K562 (cell line): ENCODE measurements around the gene MCU. TPM values are rescaled to one million over a fixed set of nuclear protein-coding genes. Genes with fewer than 3 reads are reported as not detected.
A peak's percentile ranks its signal among the peaks of the same experiment; 100 is the strongest.

ENCODE experiments used
- ARID1B ChIP-seq: fragments of 450-650 bp; IDR thresholded peaks from 2 replicates; pipeline ENCODE4 v1.6.1; 2016; ENCODE audit warnings: antibody characterized with exemption, mild to moderate bottlenecking, inconsistent platforms
- BRF1 ChIP-seq: IDR thresholded peaks from 3 replicates; pipeline ENCODE4 v1.6.1; 2011; ENCODE audit warnings: borderline replicate concordance, mild to moderate bottlenecking; ENCODE audit not compliant: insufficient read length; ENCODE audit errors: extremely low read depth
- DIDO1 ChIP-seq: fragments of 450-650 bp; IDR thresholded peaks from 2 replicates; pipeline ENCODE4 v1.6.1; 2016; ENCODE audit warnings: low read depth, missing biosample characterization, missing genetic modification characterization
- ETV1 ChIP-seq: fragments of 450-650 bp; conservative IDR thresholded peaks from 2 replicates; pipeline ENCODE4 v1.6.1; 2016; ENCODE audit warnings: missing genetic modification characterization, control low read depth, low read depth, missing compliant biosample characterization
- GABPA ChIP-seq: fragments of 200-800 bp; sonication (Bioruptor generic); conservative IDR thresholded peaks from 2 replicates; pipeline ENCODE4 v1.6.1; 2016; ENCODE audit warnings: low read depth, missing genetic modification characterization, missing compliant biosample characterization
- L3MBTL2 ChIP-seq: fragments of 450-650 bp; IDR thresholded peaks from 2 replicates; pipeline ENCODE4 v1.6.1; 2016; ENCODE audit warnings: mild to moderate bottlenecking, moderate library complexity
- NCOA1 ChIP-seq: fragments of 450-650 bp; IDR thresholded peaks from 2 replicates; pipeline ENCODE4 v1.6.1; 2016; ENCODE audit warnings: low read depth
- NFXL1 ChIP-seq: fragments of 450-650 bp; formaldehyde crosslinking; IDR thresholded peaks from 2 replicates; pipeline ENCODE4 v1.4.0; 2021; ENCODE audit warnings: mild to moderate bottlenecking
- POLR2AphosphoS5 ChIP-seq: IDR thresholded peaks from 2 replicates; pipeline ENCODE4 v1.6.1; 2011; ENCODE audit warnings: mild to moderate bottlenecking, low read depth, low read length, moderate library complexity; ENCODE audit not compliant: control insufficient read depth, insufficient read depth
- PYGO2 ChIP-seq: fragments of 450-650 bp; IDR thresholded peaks from 2 replicates; pipeline ENCODE4 v1.6.1; 2016; ENCODE audit warnings: mild to moderate bottlenecking, missing genetic modification characterization, moderate library complexity, missing compliant biosample characterization
- STAG1 ChIP-seq: sonication (generic); formaldehyde crosslinking; IDR thresholded peaks from 2 replicates; pipeline ENCODE4 v1.5.0; 2020; ENCODE audit warnings: missing genetic modification reagents, borderline replicate concordance
- TEAD2 ChIP-seq: fragments of 450-650 bp; IDR thresholded peaks from 2 replicates; pipeline ENCODE4 v1.6.1; 2016; ENCODE audit warnings: missing genetic modification characterization, control low read depth, missing compliant biosample characterization
- XRCC4 ChIP-seq: IDR thresholded peaks from one replicate; pipeline ENCODE4 v1.6.1; 2011; ENCODE audit not compliant: insufficient read depth, insufficient read length; ENCODE audit errors: extremely low read depth
- ZBED1 ChIP-seq: IDR thresholded peaks from 2 replicates; pipeline ENCODE4 v1.6.1; 2014
- ZFP36 ChIP-seq: fragments of 150-350 bp; IDR thresholded peaks from 2 replicates; pipeline ENCODE4 v1.6.1; 2018; ENCODE audit warnings: low read length, low read depth; ENCODE audit not compliant: partially characterized antibody
- ZNF165 ChIP-seq: fragments of 250-450 bp; sonication (Bioruptor Pico); IDR thresholded peaks from 2 replicates; pipeline ENCODE4 v1.4.0; 2020; ENCODE audit warnings: borderline replicate concordance
- ZNF436 ChIP-seq: fragments of 250-450, 450-650 bp; sonication (Bioruptor Pico); formaldehyde crosslinking; IDR thresholded peaks from 2 replicates; pipeline ENCODE4 v1.7.0; 2020; ENCODE audit warnings: mild to moderate bottlenecking
- ZNF695 ChIP-seq: fragments of 450-650 bp; formaldehyde crosslinking; IDR thresholded peaks from 2 replicates; pipeline ENCODE4 v1.4.0; 2020; ENCODE audit warnings: mild to moderate bottlenecking, moderate library complexity
- ZSCAN32 ChIP-seq: fragments of 450-650 bp; formaldehyde crosslinking; IDR thresholded peaks from 2 replicates; pipeline ENCODE4 v1.4.0; 2020; ENCODE audit warnings: mild to moderate bottlenecking, moderate library complexity
- polyA plus RNA-seq, 8 experiments: library from polyadenylated mRNA; depleted of rRNA in 4 of 8; stranded (reverse) in 5 of 8; unstranded in 3 of 8; fragments of >200 nt; fragmentation: Nextera tagmentation in 2 of 8; fragmentation: Illumina TruSeq in 1 of 8; extraction: Ambion mirVana in 2 of 8; extraction: Trizol in 1 of 8; gene quantifications; 2 replicates each; pipeline versions ENCODE4 v1.2.1 to v1.2.3, GENCODE V29; 2011 to 2014; ENCODE audit warnings: inconsistent platforms in 1 of 8, missing spikeins in 1 of 8
- total RNA-seq, 7 experiments: library from RNA; depleted of rRNA in 6 of 7; stranded (reverse); fragments of >200 nt in 6 of 7; fragmentation: Illumina TruSeq in 2 of 7; extraction: Trizol in 2 of 7; gene quantifications; 2 replicates each; pipeline versions ENCODE4 v1.2.1 to v1.2.3, GENCODE V29; 2011 to 2021; ENCODE audit warnings: low replicate concordance in 1 of 7
- TF ChIP-seq, protein P1 (sequence below): fragments of 250-450 bp; sonication (Bioruptor Pico); IDR thresholded peaks from 2 replicates; pipeline ENCODE4 v1.4.0; 2020
- TF ChIP-seq, protein P2 (sequence below): fragments of 200-400 bp; formaldehyde crosslinking; IDR thresholded peaks from 2 replicates; pipeline ENCODE4 v1.6.1; 2017; ENCODE audit warnings: mild to moderate bottlenecking, low read depth, low read length, moderate library complexity

Gene MCU
- total and polyA plus RNA-seq, 9 of the 15 experiments (the other 6 are each of a cell fraction or from before 2014, with no cell fraction given): 8.2 to 88.8 (median 21.3) TPM

DNA sequence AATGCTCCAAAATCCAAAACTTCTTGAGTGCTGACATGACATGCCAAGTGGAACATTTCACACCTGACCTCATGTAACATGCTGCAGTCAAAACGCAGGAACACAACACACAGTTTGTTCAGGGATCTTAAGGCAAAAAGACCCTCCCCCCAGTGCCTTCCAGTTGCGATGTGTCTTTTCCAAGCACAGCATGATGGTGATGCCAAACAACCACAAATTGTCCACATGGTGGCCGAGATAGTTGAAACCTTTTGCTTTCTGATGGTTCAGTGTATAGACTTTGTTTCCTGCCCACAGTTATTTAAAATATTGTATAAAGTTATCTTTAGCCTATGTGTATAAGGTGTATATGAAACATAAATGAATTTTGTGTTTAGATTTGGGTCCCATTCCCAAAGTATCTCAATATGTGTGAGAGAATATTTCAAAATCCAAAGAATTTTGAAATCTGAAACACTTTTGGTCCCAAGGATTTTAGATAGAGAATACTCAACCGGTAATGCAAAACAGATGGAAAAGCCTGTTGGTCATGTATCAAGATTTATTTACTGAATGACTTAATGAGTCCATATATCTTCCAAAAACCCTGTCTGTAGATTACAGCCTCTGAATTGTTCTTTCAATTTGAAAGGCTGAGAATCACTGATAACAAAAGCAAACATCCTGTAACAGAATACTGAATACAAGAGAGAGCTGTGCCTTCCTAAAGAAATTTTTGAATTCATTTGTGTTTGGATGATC lies 108.2 kb downstream of the MCU start (continued):
- TF ChIP-seq BRF1 (no peak), ARID1B (peak; percentile 93), L3MBTL2 (0 out of 2 replicates have a peak, but pooled peaks have one; percentile 0), GABPA (tag) (0 out of 2 replicates have a peak, but pooled peaks have one; percentile 20), NFXL1 (CRISPR knock-in tag) (no peak), STAG1 (CRISPR knock-in tag) (no peak), DIDO1 (no peak), XRCC4 (no peak), NCOA1 (0 out of 2 replicates have a peak, but pooled peaks have one; percentile 22), ETV1 (peak; percentile 86), ZNF436 (no peak), ZBED1 (no peak), PYGO2 (tag) (no peak), ZFP36 (no peak), ZNF165 (no peak), ZNF695 (CRISPR knock-in tag) (no peak), ZSCAN32 (CRISPR knock-in tag) (no peak), TEAD2 (tag) (no peak), POLR2AphosphoS5 (0 out of 2 replicates have a peak, but pooled peaks have one; percentile 34)
- TF ChIP-seq, protein P1, sequence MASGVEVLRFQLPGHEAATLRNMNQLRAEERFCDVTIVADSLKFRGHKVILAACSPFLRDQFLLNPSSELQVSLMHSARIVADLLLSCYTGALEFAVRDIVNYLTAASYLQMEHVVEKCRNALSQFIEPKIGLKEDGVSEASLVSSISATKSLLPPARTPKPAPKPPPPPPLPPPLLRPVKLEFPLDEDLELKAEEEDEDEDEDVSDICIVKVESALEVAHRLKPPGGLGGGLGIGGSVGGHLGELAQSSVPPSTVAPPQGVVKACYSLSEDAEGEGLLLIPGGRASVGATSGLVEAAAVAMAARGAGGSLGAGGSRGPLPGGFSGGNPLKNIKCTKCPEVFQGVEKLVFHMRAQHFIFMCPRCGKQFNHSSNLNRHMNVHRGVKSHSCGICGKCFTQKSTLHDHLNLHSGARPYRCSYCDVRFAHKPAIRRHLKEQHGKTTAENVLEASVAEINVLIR (CRISPR knock-in tag): no peak
- TF ChIP-seq, protein P2, sequence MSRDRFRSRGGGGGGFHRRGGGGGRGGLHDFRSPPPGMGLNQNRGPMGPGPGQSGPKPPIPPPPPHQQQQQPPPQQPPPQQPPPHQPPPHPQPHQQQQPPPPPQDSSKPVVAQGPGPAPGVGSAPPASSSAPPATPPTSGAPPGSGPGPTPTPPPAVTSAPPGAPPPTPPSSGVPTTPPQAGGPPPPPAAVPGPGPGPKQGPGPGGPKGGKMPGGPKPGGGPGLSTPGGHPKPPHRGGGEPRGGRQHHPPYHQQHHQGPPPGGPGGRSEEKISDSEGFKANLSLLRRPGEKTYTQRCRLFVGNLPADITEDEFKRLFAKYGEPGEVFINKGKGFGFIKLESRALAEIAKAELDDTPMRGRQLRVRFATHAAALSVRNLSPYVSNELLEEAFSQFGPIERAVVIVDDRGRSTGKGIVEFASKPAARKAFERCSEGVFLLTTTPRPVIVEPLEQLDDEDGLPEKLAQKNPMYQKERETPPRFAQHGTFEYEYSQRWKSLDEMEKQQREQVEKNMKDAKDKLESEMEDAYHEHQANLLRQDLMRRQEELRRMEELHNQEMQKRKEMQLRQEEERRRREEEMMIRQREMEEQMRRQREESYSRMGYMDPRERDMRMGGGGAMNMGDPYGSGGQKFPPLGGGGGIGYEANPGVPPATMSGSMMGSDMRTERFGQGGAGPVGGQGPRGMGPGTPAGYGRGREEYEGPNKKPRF: no peak
